HEK293 (cell line): ENCODE data around the gene COQ4.

Experiments
- HIC1 ChIP-seq: fragments of 450-650 bp; formaldehyde crosslinking; IDR thresholded peaks from 2 replicates; pipeline ENCODE4 v1.5.1; 2016; ENCODE audit warnings: missing biosample characterization, missing genetic modification characterization
- HOXC10 ChIP-seq: sonication (generic); formaldehyde crosslinking; IDR thresholded peaks from 2 replicates; pipeline ENCODE4 v1.8.1; 2023; ENCODE audit warnings: mild to moderate bottlenecking, missing genetic modification reagents
- KLF8 ChIP-seq: fragments of 450-650 bp; formaldehyde crosslinking; IDR thresholded peaks from 2 replicates; pipeline ENCODE4 v1.5.1; 2016; ENCODE audit warnings: missing biosample characterization, missing genetic modification characterization
- MEIS1 ChIP-seq: sonication (generic); formaldehyde crosslinking; IDR thresholded peaks from 2 replicates; pipeline ENCODE4 v1.8.1; 2022; ENCODE audit warnings: missing genetic modification reagents, mild to moderate bottlenecking, borderline replicate concordance
- PRDM10 ChIP-seq: fragments of 450-650 bp; formaldehyde crosslinking; IDR thresholded peaks from 2 replicates; pipeline ENCODE4 v1.5.1; 2016; ENCODE audit warnings: missing biosample characterization, missing genetic modification characterization
- ZBTB48 ChIP-seq: fragments of 450-650 bp; formaldehyde crosslinking; IDR thresholded peaks from 2 replicates; pipeline ENCODE4 v1.5.1; 2016; ENCODE audit warnings: missing biosample characterization, missing genetic modification characterization
- ZBTB7A ChIP-seq: fragments of 450-650 bp; formaldehyde crosslinking; IDR thresholded peaks from 2 replicates; pipeline ENCODE4 v1.5.1; 2016; ENCODE audit warnings: low read depth, missing biosample characterization, missing genetic modification characterization
- ZNF184 ChIP-seq: fragments of 450-650 bp; IDR thresholded peaks from 2 replicates; pipeline ENCODE4 v1.5.1; 2018; ENCODE audit warnings: missing biosample characterization, mild to moderate bottlenecking, missing genetic modification characterization
- ZNF23 ChIP-seq: fragments of 450-650 bp; formaldehyde crosslinking; IDR thresholded peaks from 2 replicates; pipeline ENCODE4 v1.5.1; 2016; ENCODE audit warnings: missing biosample characterization, missing genetic modification characterization, borderline replicate concordance
- ZNF239 ChIP-seq: fragments of 450-650 bp; formaldehyde crosslinking; IDR thresholded peaks from 2 replicates; pipeline ENCODE4 v1.5.1; 2016; ENCODE audit warnings: missing biosample characterization, missing genetic modification characterization
- ZNF24 ChIP-seq: fragments of 450-650 bp; formaldehyde crosslinking; IDR thresholded peaks from 2 replicates; pipeline ENCODE4 v1.5.1; 2016; ENCODE audit warnings: missing biosample characterization, missing genetic modification characterization
- ZNF366 ChIP-seq: fragments of 450-650 bp; formaldehyde crosslinking; conservative IDR thresholded peaks from 2 replicates; pipeline ENCODE4 v1.5.1; 2016; ENCODE audit warnings: missing biosample characterization, missing genetic modification characterization
- ZNF394 ChIP-seq: fragments of 450-650 bp; formaldehyde crosslinking; IDR thresholded peaks from 2 replicates; pipeline ENCODE4 v1.5.1; 2016; ENCODE audit warnings: missing biosample characterization, missing genetic modification characterization, mild to moderate bottlenecking, moderate library complexity, borderline replicate concordance
- ZNF514 ChIP-seq: fragments of 450-650 bp; formaldehyde crosslinking; IDR thresholded peaks from 2 replicates; pipeline ENCODE4 v1.5.1; 2016; ENCODE audit warnings: missing biosample characterization, missing genetic modification characterization
- ZNF548 ChIP-seq: fragments of 450-650 bp; formaldehyde crosslinking; IDR thresholded peaks from 2 replicates; pipeline ENCODE4 v1.5.1; 2016; ENCODE audit warnings: missing biosample characterization, missing genetic modification characterization
- ZNF555 ChIP-seq: fragments of 450-650 bp; formaldehyde crosslinking; conservative IDR thresholded peaks from 2 replicates; pipeline ENCODE4 v1.5.1; 2017; ENCODE audit warnings: missing biosample characterization, mild to moderate bottlenecking, missing genetic modification characterization, inconsistent platforms
- ZNF585B ChIP-seq: fragments of 450-650 bp; formaldehyde crosslinking; IDR thresholded peaks from 2 replicates; pipeline ENCODE4 v1.5.1; 2016; ENCODE audit warnings: missing biosample characterization, missing genetic modification characterization
- ZNF621 ChIP-seq: fragments of 450-650 bp; formaldehyde crosslinking; IDR thresholded peaks from 2 replicates; pipeline ENCODE4 v1.5.1; 2017; ENCODE audit warnings: missing biosample characterization, missing genetic modification characterization
- ZNF645 ChIP-seq: fragments of 450-650 bp; formaldehyde crosslinking; IDR thresholded peaks from 2 replicates; pipeline ENCODE4; 2016; ENCODE audit warnings: missing biosample characterization, missing genetic modification characterization
- ZNF692 ChIP-seq: fragments of 450-650 bp; formaldehyde crosslinking; IDR thresholded peaks from 2 replicates; pipeline ENCODE4 v1.5.1; 2016; ENCODE audit warnings: missing biosample characterization, missing genetic modification characterization
- ZSCAN16 ChIP-seq: fragments of 450-650 bp; formaldehyde crosslinking; IDR thresholded peaks from 2 replicates; pipeline ENCODE4 v1.5.1; 2016; ENCODE audit warnings: missing biosample characterization, missing genetic modification characterization
- ZSCAN23 ChIP-seq: fragments of 450-650 bp; formaldehyde crosslinking; IDR thresholded peaks from 2 replicates; pipeline ENCODE4 v1.5.1; 2016; ENCODE audit warnings: missing biosample characterization, missing genetic modification characterization
- TF ChIP-seq, protein P1 (sequence below): fragments of 450-650 bp; formaldehyde crosslinking; IDR thresholded peaks from 2 replicates; pipeline ENCODE4 v1.5.1; 2016; ENCODE audit warnings: missing biosample characterization, missing genetic modification characterization
- TF ChIP-seq, protein P2 (sequence below): fragments of 450-650 bp; formaldehyde crosslinking; IDR thresholded peaks from 2 replicates; pipeline ENCODE4 v1.5.1; 2017; ENCODE audit warnings: missing biosample characterization, missing genetic modification characterization
- TF ChIP-seq, protein P3 (sequence below): fragments of 450-650 bp; formaldehyde crosslinking; IDR thresholded peaks from 2 replicates; pipeline ENCODE4 v1.5.1; 2016; ENCODE audit warnings: missing biosample characterization, missing genetic modification characterization

The COQ4 gene

DNA sequence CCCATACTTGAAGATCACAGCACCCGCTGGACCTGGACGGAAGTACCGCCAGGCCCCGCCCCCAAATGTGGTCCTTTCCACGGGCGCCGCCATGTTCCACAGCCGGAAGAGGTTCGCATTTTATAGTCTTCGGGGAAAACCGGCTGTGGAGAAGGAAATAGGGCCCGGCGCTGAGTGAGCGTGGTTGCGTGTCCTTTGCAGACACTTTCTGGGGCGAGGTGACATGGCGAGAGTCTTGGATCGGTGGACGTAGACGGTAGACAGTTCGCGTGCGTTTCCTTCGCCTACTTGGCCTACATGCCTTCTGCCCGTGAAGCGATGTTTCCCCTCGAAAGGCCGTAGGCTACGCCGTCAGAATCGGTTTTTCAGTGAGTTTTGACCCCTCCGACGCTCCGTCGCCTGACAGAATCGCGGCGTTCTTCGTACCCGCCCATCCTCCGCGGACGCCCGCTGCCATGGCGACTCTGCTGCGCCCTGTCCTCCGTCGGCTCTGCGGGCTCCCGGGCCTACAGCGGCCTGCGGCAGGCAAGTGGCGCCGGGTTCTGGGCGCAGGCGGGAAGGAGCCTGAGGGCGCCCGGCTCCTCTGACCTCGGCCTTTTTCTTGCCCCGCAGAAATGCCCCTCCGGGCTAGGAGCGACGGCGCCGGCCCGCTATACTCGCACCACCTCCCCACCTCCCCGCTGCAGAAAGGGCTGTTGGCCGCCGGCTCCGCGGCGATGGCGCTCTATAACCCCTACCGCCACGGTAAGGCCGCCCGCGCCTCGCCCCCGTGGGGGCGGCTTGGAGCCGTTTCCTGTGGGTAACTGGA lies at the start of gene COQ4, which contains the start of gene TRUB2 (continued):
- TF ChIP-seq ZNF239 (no peak), ZBTB48 (tag by site-specific recombination) (0 out of 2 replicates have a peak, but pooled peaks have one; percentile 26), HOXC10 (CRISPR knock-in tag) (0 out of 2 replicates have a peak, but pooled peaks have one; percentile 62), ZNF555 (tag by site-specific recombination) (no peak), KLF8 (peak; percentile 91), PRDM10 (peak; percentile 88), ZNF585B (tag by site-specific recombination) (no peak; the same call in 1 of the 2 replicates), ZBTB7A (no peak), ZNF394 (peak; percentile 75; the same call in 1 of the 2 replicates), ZNF621 (tag by site-specific recombination) (no peak), ZNF692 (peak; percentile 96), MEIS1 (CRISPR knock-in tag) (no peak), HIC1 (tag by site-specific recombination) (no peak), ZSCAN23 (tag by site-specific recombination) (peak; percentile 73; the same call in 1 of the 2 replicates), ZNF24 (tag by site-specific recombination) (peak; percentile 91), ZNF645 (tag by site-specific recombination) (no peak), ZSCAN16 (tag by site-specific recombination) (peak; percentile 29; the same call in 1 of the 2 replicates), ZNF366 (tag by site-specific recombination) (no peak; the same call in 1 of the 2 replicates), ZNF23 (tag by site-specific recombination) (no peak), ZNF514 (tag by site-specific recombination) (no peak), ZNF548 (tag by site-specific recombination) (no peak), ZNF184 (tag by site-specific recombination) (no peak)
- TF ChIP-seq, protein P1, sequence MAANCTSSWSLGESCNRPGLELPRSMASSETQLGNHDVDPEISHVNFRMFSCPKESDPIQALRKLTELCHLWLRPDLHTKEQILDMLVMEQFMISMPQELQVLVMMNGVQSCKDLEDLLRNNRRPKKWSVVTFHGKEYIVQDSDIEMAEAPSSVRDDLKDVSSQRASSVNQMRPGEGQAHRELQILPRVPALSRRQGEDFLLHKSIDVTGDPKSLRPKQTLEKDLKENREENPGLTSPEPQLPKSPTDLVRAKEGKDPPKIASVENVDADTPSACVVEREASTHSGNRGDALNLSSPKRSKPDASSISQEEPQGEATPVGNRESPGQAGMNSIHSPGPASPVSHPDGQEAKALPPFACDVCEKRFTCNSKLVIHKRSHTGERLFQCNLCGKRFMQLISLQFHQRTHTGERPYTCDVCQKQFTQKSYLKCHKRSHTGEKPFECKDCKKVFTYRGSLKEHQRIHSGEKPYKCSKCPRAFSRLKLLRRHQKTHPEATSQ (tag by site-specific recombination), result no peak
- TF ChIP-seq, protein P2, sequence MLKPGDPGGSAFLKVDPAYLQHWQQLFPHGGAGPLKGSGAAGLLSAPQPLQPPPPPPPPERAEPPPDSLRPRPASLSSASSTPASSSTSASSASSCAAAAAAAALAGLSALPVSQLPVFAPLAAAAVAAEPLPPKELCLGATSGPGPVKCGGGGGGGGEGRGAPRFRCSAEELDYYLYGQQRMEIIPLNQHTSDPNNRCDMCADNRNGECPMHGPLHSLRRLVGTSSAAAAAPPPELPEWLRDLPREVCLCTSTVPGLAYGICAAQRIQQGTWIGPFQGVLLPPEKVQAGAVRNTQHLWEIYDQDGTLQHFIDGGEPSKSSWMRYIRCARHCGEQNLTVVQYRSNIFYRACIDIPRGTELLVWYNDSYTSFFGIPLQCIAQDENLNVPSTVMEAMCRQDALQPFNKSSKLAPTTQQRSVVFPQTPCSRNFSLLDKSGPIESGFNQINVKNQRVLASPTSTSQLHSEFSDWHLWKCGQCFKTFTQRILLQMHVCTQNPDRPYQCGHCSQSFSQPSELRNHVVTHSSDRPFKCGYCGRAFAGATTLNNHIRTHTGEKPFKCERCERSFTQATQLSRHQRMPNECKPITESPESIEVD (tag by site-specific recombination), result no peak
- TF ChIP-seq, protein P3, sequence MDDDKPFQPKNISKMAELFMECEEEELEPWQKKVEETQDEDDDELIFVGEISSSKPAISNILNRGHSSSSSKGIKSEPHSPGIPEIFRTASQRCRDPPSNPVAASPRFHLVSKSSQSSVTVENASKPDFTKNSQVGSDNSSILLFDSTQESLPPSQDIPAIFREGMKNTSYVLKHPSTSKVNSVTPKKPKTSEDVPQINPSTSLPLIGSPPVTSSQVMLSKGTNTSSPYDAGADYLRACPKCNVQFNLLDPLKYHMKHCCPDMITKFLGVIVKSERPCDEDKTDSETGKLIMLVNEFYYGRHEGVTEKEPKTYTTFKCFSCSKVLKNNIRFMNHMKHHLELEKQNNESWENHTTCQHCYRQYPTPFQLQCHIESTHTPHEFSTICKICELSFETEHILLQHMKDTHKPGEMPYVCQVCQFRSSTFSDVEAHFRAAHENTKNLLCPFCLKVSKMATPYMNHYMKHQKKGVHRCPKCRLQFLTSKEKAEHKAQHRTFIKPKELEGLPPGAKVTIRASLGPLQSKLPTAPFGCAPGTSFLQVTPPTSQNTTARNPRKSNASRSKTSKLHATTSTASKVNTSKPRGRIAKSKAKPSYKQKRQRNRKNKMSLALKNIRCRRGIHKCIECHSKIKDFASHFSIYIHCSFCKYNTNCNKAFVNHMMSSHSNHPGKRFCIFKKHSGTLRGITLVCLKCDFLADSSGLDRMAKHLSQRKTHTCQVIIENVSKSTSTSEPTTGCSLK (tag by site-specific recombination), result no peak
